HG03521 (cell line): ENCODE results near the gene SLC39A1.
"Not testable (repeated sequence)": the region's sequence is repeated elsewhere in the genome, so short reads cannot be mapped to it uniquely, and the experiment has no call there.

Experiments used
- ATAC-seq: cut with Tn5 transposase; IDR thresholded peaks from one replicate; pipeline ENCODE4 v1.9.1; 2021; ENCODE audit warnings: mild to moderate bottlenecking, moderate library complexity; ENCODE audit not compliant: unreplicated experiment

The SLC39A1 gene

GRCh38 chr1:153932156-153933131 lies 30.9 kb downstream of the SLC39A1 start:
- ATAC-seq: no peak

DNA sequence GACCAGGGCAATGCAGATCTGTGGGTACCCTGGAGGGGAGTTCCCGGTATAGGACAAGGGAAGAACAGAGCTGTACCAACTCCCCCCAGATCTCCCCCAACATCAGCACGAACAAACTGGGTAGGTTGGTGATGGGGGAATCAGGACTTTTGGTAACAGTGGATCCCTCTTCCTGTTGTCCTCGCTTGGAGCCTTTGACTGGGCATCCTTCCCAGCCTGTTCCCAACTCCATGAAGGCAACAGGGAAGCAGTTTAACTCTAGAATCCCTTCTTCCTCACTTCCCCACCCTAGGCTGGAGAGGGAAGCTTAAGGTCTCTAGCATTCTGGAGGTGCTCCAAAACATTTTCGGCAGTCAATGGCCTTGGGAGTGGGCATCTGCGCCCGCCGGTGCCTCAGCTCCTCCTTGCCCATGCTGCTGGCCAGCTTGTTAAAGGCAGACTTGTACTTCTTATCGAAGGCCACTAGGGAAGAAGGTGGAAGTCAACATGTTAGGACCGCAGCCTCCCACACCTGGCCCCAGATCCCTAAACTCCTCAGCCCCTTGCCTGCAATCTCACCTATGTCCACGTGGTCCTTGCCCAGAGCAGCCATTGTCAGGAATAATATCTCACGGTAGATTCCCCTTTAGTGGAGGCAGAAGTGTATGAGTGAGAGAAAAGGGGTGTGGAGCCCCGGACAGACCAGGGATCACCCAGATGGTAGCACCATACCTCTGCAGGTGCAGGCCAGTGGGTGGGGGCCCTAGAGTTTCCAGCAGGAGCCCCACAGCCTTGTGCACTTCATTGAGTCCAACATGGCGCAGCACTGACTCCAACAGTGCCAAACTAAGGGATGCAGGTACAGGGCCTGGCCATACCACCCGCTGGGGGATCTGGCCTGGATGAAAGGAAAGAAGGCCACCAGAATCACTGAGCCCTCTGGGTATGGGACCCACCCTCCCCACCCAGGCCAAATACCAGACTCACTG lies 33.1 kb downstream of the SLC39A1 start:
- ATAC-seq: no peak

- no peak for ATAC-seq
These were observed 33.9 kb downstream of the SLC39A1 start for GRCh38 chr1:153929426-153929825.

DNA sequence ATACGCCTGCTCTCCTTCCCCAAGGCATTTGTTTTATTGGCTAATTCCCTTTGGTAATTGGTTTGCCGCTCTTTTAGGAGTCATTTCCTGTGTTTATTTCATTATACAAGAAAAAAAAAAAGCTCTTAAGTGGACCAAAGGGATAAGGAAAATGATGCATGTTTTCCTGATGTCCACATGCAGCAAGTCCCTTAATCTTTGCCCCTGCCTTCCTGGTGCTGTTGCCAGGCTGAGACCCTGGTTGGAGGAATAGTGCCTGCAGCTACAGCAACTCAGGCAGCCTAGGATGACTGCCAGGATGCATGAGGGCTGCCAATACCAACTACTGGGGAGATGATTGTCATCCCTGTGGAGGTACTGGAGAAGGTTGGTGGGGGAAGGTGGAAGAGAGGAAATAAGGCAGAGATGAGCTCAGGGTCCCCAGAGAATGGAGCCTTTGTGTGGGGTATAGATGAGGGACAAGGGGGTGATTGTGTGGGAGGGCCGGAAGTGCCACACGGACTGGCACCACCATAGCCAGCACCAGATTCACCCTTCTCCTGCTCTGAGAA lies 34.5 kb downstream of the SLC39A1 start:
- ATAC-seq: no peak

GRCh38 chr1:153928245-153928644 lies 35.1 kb downstream of the SLC39A1 start:
- ATAC-seq: no peak

GRCh38 chr1:153926405-153926804 lies 36.9 kb downstream of the SLC39A1 start:
- ATAC-seq: no peak

GRCh38 chr1:153922972-153923925 lies 40.1 kb downstream of the SLC39A1 start, which contains the start of gene GATAD2B:
TSS of gene GATAD2B (minus strand) at chr1:153922972. CDS start at chr1:153828347, 94,625 bp downstream.
- peak; percentile 97 for ATAC-seq

- peak; percentile 32 for ATAC-seq
These were observed 41.0 kb downstream of the SLC39A1 start for GRCh38 chr1:153922076-153922971.

DNA sequence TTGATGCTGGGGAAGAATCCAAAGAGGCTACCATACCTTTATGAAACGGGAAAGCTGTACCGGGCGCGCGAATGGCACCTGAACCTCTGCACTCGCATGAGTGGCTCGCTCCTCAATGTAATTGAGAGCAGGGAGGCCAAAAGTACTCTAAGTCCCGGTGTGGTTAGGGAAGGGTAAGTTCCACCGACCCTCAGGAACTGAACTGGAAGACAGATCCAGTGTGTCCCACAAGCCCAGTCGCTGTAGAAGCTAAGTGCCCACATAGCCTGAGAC lies 41.6 kb downstream of the SLC39A1 start:
- no peak for ATAC-seq

DNA sequence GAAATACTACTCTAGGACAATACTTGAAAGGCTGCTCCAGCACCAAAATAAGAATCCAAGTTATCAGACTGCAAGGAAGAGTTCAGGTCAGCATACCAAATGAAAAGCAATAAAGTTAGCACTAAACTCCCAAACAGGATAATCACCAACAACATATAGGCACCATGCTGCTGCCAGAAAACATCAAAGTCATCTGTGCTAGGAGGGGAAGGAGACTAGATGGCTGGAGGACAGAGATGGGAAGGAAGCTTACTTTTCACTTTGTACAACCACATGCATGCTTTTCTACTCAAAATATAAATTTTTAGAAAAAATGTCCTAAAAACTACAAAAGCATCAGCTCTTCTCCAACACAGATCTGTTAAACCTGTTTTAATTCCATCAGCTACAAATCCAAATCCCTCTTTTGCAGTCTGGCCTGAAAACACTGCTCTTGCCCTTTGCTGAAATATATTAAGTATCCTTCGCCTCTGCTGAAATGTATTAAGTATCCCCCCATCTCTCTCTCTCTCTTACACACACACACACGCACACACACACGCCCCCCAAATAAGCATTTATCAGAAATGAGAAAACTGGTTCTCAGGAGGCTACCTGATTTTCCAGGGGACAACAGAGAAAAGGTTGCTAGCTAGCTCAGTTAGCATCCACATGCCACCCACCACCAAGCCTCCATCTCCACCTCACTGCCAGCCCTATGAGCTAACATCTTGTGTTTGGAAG lies 42.1 kb downstream of the SLC39A1 start:
- no peak for ATAC-seq

- no peak for ATAC-seq
These were observed 43.2 kb downstream of the SLC39A1 start for GRCh38 chr1:153919876-153920852.

GRCh38 chr1:153916297-153916696 lies 47.0 kb downstream of the SLC39A1 start:
- no peak for ATAC-seq

GRCh38 chr1:153912349-153912748 lies 51.0 kb downstream of the SLC39A1 start:
- ATAC-seq: no peak

DNA sequence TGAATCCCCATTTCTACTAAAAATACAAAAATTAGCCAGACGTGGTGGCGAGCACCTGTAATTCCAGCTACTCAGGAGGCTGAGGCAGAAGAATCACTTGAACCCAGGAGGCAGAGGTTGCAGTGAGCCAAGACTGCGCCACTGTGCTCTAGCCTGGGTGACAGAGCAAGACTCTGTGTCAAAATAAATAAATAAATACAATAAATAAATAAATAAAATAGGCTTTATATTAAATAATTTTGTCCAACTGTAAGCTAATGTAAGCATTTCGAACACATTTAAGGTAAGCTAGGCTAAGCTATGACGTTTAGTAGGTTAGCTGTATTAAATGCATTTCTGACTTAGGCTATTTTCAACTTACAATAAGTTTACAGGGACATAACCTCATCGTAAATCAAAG lies 52.8 kb downstream of the SLC39A1 start:
- ATAC-seq: not testable (repeated sequence)
